Hepatocyte (in vitro differentiated cells): Measurements from ENCODE around the gene GRK6.

ENCODE experiments used
- EZH2 ChIP-seq: fragments of 200-600 bp; sonication (generic); IDR thresholded peaks from 2 replicates; pipeline ENCODE4 v1.6.1; 2016; ENCODE audit warnings: antibody characterized with exemption, mild to moderate bottlenecking, borderline replicate concordance
- TF ChIP-seq, protein P1 (sequence below): fragments of 200-600 bp; sonication (generic); IDR thresholded peaks from 2 replicates; pipeline ENCODE4 v1.5.1; 2016; ENCODE audit warnings: antibody characterized with exemption, mild to moderate bottlenecking; ENCODE audit not compliant: poor library complexity

DNA sequence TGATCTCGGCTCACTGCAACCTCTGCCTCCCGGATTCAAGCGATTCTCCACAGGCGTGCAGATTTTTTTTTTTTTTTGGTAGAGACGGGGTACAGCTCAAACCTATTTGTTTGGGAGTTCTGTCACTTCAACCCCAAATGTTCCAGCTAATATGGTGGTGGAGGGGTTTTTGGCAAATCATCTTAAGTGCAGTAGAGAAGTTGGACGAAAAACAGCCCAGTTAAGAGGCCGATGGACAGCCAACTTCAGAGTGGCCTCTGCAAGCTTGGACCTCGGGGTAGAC lies 19.4 kb downstream of the GRK6 start:
- TF ChIP-seq EZH2 = no peak
- TF ChIP-seq, protein P1, sequence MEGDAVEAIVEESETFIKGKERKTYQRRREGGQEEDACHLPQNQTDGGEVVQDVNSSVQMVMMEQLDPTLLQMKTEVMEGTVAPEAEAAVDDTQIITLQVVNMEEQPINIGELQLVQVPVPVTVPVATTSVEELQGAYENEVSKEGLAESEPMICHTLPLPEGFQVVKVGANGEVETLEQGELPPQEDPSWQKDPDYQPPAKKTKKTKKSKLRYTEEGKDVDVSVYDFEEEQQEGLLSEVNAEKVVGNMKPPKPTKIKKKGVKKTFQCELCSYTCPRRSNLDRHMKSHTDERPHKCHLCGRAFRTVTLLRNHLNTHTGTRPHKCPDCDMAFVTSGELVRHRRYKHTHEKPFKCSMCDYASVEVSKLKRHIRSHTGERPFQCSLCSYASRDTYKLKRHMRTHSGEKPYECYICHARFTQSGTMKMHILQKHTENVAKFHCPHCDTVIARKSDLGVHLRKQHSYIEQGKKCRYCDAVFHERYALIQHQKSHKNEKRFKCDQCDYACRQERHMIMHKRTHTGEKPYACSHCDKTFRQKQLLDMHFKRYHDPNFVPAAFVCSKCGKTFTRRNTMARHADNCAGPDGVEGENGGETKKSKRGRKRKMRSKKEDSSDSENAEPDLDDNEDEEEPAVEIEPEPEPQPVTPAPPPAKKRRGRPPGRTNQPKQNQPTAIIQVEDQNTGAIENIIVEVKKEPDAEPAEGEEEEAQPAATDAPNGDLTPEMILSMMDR = no peak
